Activated gamma-delta T cell (primary cell): ENCODE measurements around the gene ZNF460.
"Not testable (repeated sequence)": the region's sequence is repeated elsewhere in the genome, so short reads cannot be mapped to it uniquely, and the experiment has no call there.

Experiments used
- DNase-seq: peaks from one replicate; lab custom pipeline; 2025; lab: John Stamatoyannopoulos, UW
- total RNA-seq, 2 donors: gene quantifications; one replicate each; lab custom pipeline; 2026; lab: John Stamatoyannopoulos, UW

ZNF460 gene
- total RNA-seq, result 86.3 to 102 reads per million in 2 donors

DNA sequence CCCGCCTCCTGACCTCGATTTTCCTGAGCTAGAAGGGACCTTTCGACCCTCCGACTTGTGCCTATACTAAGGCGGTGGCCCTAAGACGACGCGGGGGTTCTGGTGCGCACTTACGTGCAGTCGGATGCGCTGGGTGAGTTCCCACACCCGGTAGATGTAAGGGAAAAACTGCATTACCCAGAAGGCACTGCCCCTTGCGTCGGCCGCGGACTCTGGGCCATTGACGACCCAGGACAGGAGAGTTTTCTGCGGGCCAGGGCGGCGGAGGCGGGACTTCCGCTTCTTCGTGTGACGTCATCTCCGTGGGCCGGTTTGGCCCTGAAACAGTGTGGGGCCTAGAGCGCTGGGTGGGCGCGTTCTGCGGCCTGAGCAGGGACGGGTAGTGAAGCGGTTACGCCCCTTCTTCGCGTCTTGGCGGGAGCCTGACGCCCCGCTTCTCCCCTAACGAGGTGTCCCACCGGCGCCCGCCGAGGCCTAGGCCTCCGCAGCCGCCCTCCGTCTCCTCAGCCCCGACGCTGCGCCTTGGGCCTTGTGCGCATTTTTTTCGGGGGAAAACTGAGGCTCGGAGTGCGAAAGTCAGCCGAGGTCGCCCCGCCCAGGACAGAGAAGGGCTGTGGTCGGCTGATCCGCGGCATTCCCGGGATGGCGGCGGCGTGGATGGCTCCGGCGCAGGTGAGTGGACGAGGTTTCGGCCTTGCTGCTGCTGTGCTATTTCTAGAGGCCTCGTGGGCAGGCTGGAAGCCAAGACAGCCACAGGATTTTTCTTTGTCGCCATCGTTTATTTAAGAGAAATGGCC is at the start of gene ZNF460:
Gene ZNF460 (plus strand): TSS at position 321 of the 797 bp plus-strand sequence. CDS start 322 bp downstream, at position 643.
- peak; percentile 91 for DNase-seq

DNA sequence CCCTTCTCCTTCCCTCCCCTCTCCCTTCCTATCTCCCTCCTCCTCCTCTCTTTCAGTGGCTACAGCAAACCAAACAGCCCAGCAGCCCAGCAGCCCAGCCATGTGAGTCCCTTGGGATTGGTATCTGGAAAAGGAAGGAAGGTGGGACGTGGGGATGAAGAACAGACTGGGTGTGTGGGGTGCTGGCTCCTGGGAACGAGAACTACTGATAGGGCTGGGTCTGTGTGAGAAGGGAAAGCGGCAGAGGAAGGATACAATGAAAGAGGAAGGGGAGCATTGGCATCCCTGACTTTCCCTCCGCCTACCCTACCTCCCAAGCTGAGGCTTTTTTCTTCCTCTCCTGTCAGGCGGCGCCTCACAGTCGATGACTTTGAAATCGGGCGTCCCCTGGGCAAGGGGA is 48.6 kb upstream of the ZNF460 start:
- no peak for DNase-seq

DNA sequence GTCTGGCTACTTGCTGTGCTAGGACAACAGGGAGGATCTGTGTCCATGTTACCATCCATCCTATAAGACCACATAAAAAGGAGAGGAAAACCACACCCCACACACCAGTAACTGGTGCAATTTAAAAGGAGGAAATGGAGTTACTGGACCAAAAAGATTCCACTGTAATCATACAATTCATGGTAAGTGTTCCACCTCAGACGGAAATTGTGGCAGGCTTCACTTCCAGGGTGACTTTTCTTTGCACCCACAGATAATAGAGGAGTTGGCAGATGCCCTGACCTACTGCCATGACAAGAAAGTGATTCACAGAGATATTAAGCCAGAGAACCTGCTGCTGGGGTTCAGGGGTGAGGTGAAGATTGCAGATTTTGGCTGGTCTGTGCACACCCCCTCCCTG is 47.1 kb upstream of the ZNF460 start:
- DNase-seq, result no peak

DNA sequence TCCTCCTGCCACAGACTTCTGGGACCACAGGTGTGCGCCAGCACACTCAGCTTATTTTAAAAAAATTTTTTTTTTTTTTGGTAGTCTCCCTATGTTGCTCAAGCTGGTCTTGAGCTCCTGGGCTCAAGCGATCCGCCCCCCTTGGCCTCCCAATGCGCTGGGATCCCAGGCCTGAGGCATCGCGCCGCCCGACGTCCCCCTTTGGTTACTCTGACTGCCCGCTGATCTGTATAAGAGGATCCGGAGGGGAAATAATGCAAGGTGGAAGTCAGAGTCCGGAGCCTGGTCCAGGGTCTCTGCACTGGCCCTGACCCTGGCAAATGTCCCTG is 40.3 kb upstream of the ZNF460 start:
- DNase-seq, result no peak

DNA sequence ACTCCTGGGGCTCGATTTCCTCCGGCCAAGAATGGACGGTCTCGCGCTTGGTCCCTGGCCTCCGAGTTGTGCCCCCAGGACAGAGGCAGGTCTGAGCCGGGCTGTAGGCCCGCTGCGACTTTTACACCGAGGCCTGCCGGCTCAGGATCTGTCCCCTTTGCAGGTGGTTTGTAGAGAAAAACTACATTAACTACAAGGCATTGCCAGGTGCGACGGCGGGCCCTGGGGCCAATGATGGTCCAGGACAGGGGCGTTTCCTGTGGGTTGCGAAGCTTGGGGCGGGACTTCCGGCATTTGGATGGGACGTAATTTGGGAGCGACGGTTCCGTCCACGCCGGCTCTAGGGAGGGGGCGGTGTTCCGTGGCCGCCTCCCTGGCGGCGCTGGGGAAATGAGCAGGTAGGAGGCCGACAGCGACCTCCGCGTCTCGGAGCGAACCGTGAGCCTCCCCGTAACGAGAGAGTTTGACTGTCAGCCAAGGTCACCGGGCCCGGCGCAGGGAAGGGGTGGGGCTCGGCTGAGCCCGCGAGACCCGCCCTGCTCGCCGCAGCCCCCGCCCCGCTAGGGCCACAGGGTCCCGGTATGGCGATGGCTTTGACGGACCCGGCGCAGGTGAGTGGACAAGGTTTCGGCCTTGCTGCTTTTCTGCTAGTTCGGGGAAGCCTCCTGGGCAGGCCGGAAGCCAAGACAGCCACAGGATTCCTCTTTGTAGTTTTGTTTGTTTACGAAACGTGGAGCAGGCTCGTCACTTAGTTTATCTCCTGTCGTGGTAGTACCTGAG is 39.8 kb upstream of the ZNF460 start, which contains the start of gene ZNF805:
Gene ZNF805 (plus strand): TSS at position 322 of the 780 bp plus-strand sequence. CDS start 260 bp downstream, at position 582.
- DNase-seq, result peak; percentile 78

DNA sequence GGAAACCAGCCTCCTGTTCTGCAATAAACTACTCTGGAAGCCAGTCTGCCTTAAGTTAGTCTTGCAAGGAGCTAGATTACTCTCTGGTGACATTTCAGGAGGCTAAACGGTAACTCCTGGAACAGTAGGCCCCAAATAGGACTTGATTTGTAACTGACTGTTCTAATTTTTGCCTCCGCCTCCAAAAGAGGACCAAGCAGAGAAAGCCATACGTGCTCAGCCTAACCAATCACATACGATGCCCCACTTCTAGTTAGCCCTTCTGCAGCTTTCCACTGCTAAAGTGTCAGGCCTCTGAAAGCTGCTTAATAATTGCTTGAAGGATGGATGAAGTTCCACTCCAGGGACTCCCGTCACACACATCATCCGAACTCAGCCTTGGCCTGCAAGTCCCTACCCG is 39.1 kb upstream of the ZNF460 start:
- no peak for DNase-seq

DNA sequence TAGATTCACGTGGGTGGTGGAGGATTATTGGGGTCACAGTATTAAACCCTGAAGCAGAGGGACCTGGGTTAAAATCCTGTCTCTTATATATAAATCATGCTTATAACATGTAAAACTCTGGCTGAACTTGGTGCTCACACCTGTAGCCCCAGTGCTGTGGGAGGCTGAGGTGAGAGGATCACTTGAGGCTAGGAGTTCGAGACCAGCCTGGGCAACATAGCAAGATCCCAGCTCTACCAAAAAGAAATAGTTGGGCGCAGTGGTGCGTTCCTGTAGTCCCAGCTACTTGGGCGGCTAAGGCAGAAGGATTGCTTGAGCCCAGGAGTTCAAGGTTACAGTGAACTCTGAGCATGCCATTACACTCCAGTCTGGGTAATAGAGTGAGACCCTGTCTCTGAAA is 37.5 kb upstream of the ZNF460 start:
- no peak for DNase-seq

DNA sequence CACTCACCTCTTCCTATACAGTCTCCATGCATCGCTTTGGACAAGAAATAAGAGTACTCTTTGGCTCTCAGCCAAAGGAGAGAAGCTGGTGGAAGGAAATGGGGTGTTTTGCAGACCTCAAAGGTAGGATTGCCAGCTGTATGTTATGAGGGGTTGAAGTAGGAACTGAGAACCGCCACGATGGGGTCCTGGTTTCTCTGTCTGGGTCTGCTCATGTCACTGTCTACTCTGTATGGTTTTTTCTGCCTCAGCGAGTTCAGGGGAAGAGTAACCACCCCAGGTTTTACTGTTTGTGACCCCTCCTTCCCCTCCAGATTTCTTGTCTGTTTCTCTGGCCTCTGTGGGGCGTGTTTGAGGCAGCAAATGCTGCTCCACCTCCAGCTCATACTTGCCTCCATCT is 35.8 kb upstream of the ZNF460 start:
- DNase-seq, result no peak

DNA sequence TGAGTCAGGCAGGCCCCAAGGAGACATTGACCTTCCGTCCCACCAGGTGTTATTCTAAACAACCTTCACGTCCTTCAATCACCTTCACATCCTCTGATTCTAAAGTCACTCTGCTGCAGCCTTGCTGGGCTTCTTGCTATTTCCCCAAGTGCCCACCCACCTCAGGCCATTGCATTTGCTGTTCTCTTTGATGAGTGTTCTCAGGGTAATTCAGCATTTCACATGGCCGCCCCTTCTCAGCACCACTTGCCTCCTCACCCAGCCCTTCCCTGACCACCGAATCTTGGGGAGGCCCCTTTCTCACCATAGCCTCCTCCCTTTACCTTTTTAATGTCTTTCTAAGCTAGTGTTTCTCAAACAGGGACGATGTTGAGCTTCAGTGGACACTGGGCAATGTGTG is 35.2 kb upstream of the ZNF460 start:
- DNase-seq, result no peak

DNA sequence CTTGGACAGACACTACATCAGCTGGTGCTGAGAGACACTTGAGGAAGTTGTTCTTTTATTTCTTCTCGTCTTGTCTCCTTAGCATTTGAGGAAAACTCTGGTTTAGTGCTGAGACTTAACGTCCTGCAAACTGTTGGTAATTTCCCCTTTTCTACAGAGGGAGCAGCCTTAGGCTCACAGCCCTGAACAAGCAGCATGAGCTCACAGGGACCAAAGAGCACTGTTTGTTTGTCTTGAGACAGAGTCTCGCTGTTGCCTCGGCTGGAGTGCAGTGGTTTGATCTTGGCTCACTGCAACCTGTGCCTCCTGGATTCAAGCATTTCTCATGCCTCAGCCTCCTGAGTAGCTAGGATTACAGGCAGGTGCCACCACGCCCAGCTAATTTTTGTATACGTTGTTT is 34.3 kb upstream of the ZNF460 start:
- no peak for DNase-seq

DNA sequence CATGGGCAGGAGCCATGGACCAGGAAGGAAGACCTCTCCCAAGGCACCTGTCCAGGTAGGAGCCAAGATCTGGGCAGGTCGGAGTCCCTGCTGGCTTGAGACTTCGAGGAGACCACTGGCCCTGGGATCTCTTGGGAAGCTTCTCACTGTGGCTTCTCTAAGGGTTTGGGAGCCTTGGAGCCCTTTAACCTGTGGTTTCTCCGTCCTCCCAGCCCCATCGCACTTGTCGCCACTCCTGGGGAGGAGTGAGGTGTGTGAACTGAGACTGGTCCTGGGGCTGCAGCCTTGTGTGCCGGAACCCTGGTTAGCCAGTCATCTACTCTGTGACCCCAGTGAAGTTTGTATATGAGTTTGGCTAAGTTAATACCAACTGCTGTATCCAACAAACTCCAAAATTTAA is 31.6 kb upstream of the ZNF460 start:
- DNase-seq, result no peak

DNA sequence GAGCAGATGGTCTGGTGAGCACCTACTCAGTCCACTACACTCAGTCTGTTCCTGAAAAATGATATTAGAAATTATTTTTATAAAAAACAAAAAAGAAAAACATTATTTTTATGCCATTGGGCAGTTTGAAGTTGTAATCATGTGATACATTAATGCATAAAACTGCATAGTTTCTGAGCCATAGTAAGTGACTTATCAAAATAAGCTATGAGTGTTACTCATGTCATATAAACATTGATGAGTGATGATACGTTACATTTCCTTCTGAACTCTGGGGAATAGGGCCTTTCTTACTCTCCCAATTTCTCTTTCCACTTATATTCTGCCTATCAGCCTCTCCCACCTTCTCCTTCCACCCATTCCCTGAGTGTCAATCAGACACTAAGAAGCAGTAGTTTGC is 31.0 kb upstream of the ZNF460 start:
- DNase-seq, result no peak

DNA sequence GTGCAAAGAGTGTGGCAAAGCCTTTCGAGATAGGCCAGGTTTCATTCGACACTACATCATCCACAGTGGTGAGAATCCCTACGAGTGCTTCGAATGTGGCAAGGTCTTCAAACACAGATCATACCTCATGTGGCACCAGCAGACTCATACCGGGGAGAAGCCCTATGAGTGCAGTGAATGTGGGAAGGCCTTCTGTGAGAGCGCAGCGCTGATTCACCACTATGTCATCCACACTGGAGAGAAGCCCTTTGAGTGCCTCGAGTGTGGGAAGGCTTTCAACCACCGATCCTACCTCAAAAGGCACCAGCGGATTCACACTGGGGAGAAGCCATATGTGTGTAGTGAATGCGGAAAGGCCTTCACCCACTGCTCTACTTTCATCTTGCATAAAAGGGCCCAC is 26.5 kb upstream of the ZNF460 start:
- DNase-seq, result not testable (repeated sequence)

DNA sequence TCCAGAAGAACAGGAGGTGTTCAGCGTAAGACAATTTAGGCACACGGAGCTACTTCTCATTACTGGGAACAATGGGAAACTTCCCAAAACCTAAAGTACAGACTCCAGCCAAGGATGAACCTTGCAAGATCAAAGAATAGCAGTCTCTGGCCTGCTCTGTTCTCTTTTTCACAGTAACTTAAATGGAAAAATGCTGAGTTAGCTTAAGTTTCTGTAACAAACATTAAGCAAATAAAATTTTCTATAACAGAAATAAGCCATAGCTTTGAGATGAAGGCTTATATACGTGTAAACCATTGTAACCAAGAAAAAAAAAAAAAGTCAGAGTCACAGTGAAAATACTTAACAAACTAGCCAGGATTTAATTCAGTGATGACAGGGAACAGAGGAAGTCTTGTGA is 18.2 kb upstream of the ZNF460 start:
- DNase-seq, result no peak

DNA sequence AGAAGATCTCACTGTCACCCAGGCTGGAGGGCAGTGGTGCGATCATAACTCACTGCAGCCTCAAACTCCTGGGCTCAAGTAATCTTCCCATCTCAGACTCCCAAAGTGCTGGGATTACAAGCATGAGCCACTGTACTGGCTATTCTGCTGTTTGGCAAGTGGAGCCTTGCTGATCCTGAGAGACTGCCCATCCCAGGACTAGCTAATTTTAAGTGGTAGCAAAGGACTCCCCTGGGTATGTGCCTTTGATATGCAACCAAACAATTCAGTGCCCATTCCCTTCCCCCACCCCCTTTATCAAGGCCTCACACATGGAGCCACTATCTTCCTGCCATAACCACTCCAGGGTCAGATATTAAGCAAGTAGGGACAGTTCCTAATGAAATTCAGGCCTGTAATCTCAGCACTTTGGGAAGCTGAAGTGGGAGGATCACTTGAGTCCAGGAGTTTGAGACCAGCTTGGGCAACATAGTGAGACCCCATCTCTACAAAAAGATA is 17.0 kb upstream of the ZNF460 start:
- no peak for DNase-seq

DNA sequence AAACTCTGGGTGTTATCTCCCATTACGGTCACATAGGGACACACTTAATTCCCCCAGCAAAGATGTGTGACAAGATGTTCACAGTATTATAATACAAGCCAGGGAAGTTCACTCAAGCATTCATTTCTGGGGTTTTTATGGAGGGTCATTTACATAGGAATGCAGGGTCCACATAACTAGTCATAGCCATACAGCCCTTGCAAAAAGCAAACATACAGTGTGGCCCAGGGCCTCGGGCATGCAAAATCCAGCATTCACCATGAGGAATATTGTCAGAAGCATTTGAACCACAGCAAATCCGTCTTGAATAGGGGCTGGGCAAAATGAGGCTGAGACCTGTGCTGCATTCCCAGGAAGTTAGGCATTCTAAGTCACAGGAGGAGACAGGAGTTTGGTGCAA is 13.0 kb upstream of the ZNF460 start:
- no peak for DNase-seq

DNA sequence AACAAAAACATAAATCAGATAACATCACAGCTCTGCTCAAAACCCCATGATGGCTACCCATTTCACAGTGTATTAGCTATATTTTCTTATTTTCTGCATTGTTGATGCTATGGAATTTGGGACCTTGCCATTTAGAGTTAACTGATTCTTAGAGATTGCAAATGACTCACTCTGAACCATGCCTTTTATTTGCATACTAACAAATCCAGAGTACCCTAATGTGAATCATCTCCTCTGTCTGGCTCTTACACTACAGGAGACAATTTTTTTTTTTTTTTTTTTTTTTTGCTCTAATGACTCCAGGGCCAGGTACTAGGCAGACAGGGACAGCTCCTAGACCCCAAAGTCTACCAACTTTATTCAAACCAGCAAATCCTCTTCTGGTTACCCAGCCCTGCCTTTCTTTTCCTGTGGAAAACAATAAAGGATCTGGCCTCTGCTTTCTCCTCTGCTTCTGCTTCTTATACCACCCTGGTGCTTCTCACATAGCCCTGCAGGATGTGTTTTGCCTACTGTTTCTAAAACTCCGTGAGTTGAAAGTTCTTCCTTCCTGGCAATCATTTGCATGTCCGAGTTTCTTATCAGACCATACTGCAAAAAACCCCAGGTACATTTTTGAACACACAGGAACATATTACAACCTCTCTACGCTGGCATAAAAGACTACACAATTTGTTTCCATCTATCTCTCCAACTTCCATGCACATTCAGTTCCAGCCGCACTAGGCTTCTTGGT is 10.6 kb upstream of the ZNF460 start:
- DNase-seq, result no peak

DNA sequence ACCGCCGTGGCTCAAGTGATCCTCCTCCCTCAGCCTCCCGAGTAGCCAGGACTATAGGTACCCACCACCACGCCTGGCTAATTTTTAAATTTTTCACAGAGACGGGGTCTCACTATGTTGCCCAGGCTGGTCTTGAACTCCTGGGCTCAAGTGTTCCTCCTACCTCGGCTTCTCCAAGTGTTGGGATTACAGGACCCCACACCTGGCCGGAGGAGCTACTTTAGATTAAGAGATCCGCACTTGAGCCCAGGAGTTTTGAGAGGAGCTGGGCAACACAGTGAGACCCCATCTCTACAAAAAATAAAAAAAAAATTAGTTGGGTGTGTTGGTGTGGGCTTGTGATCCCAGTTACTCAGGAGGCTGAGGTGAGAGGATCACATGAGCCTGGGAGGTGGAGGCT is 9.0 kb upstream of the ZNF460 start:
- no peak for DNase-seq

DNA sequence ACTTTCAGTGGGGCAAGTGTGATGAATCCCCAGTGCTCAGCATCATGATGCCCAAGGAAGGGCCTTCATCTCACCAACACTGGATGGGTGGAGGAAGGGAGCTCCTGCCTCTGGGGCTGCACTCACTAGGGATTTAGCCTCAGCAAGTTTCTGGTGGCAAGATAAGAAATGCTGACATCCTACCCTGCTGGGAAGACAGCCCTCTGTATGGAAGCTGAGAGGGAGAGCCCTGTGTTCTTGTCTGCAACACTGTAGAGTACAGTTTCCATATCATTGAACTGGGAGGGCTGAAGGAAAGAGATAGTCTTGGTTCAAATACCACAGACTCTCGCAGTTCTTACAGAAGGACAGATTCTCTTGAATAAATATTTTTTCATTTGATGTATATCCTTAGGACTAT is 7.3 kb upstream of the ZNF460 start:
- no peak for DNase-seq

DNA sequence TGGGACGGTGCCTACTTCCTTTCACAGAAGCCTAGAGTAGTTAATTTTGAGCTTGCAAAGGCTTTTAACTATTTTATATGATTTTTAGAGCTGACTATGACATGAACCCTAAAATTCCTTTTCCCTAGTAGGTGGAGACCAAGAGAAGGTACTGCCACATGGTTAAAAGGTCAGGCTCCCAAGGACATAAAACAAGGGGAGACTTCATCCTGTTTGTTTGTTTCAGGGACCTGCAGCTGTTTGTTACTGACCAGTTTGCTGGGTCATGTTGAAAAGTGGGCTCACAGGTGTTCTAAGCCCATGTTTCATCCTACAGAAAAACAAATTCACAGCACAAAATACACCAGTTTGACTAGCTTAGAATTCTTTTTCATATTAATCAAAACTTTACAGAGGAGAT is 3.9 kb upstream of the ZNF460 start:
- DNase-seq, result no peak

DNA sequence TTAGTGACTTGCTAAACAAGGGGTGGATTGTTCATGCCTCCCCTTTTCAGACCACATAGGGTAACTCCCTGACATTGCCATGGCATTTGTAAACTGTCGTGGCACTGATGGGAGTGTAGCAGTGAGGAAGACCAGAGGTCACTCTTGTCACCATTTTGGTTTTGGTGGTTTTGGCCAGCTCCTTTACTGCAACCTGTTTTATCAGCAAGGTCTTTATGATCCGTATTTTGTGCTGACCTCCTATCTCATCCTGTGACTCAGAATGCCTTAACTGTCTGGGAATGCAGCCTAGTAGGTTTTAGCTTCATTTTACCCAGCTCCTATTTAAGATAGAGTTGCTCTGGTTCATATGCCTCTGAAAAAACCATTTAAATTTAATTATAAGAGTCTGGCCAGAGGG is 1.8 kb upstream of the ZNF460 start:
- DNase-seq, result not testable (repeated sequence)

DNA sequence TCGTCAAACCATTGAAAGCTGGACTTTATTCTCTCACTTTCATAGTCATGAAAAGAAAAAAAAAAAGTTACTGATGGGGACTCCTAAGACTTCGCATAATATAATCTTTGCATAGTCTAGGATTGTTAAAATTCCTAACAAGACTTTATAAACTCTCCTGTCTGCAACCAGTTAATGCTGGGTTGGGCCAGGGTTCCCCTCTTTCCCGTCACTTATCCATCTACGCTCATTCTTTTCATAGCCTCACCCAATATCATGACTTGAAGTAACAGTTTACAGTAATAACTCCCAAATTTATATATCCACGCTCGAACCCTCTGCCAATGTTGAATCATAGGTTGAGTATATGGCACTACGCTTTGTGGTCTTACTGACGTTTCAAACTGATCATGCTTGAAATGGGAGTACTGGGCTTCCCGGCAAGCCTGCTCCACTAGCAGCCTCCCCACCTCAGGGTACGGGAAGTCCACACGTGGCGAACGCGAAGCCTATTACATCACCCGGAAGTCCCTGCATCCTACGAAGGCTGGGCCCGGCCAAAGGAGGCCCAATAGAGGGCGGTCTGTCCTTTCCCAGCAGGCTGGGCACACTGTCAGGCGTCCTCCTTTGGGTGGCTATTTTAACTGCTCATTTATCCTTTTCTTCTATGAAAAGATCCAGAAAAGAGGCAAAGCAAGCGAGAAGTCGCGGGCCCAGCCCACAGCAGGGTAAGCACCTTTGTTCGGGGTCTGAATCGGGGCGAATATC is 694 bp upstream of the ZNF460 start:
- DNase-seq, result peak; percentile 30
